Heart right ventricle (tissue), 16 donors: ENCODE data around the gene TMIGD2. TPM values are rescaled to one million over a fixed set of nuclear protein-coding genes. Genes with fewer than 3 reads are reported as not detected.

Experiments
- ATAC-seq, 8 donors: fragments of 200-7000 bp; cut with Tn5 transposase; one replicate each; pipeline ENCODE4 v1.9.1; 2020; ENCODE audit warnings: mild to moderate bottlenecking in 8 of 8, moderate library complexity in 8 of 8, moderate number of reproducible peaks in 1 of 8
- DNase-seq, 2 donors: peaks; one replicate each; pipeline ENCODE4 v3.0.0-alpha.2; 2020
- H3K27ac ChIP-seq, 10 donors: fragments of 200-600 bp; sonication (generic) in 2 of 10; one replicate each; pipeline versions ENCODE4 v1.5.0 to v1.8.0; 2020 to 2022; ENCODE audit warnings: mild to moderate bottlenecking in 3 of 10
- H3K27me3 ChIP-seq, 7 donors: fragments of 200-600 bp; one replicate each; pipeline ENCODE4 v1.8.0; 2021 to 2022; ENCODE audit warnings: mild to moderate bottlenecking in 2 of 7
- H3K36me3 ChIP-seq, 9 donors: fragments of 200-600 bp; sonication (generic) in 1 of 9; one replicate each; pipeline versions ENCODE4 v1.5.0 to v1.8.0; 2020 to 2022; ENCODE audit warnings: mild to moderate bottlenecking in 2 of 9
- H3K4me1 ChIP-seq, 9 donors: fragments of 200-600 bp; sonication (generic) in 1 of 9; one replicate each; pipeline versions ENCODE4 v1.5.0 to v1.8.0; 2020 to 2022; ENCODE audit warnings: mild to moderate bottlenecking in 4 of 9
- H3K4me3 ChIP-seq, 10 donors: fragments of 200-600 bp; sonication (generic) in 2 of 10; one replicate each; pipeline versions ENCODE4 v1.5.0 to v1.8.0; 2020 to 2022; ENCODE audit warnings: mild to moderate bottlenecking in 7 of 10, moderate library complexity in 2 of 10
- H3K9me3 ChIP-seq, 11 donors: fragments of 200-600 bp in 10 of 11; sonication (generic) in 2 of 11; one replicate each; pipeline versions ENCODE4 v1.5.0 to v1.8.0; 2013 to 2022; ENCODE audit warnings: mild to moderate bottlenecking in 2 of 11, control low read depth in 1 of 11, moderate library complexity in 1 of 11
- CTCF ChIP-seq, 9 donors: fragments of 200-600 bp; sonication (generic) in 2 of 9; IDR thresholded peaks; one replicate each; pipeline versions ENCODE4 v1.5.0 to v1.8.0; 2021 to 2022; ENCODE audit warnings: antibody characterized with exemption in 9 of 9, mild to moderate bottlenecking in 5 of 9, moderate library complexity in 1 of 9
- WGBS, 2 donors: extraction: QIAGEN DNeasy Blood & Tissue Kit; methylation state at CpG; one replicate each; pipeline ENCODE4 v1.1.7; 2013; ENCODE audit warnings: inconsistent platforms in 1 of 2; 5-methylcytosine and 5-hydroxymethylcytosine counted together
- intact Hi-C, 10 donors: fragments of 100-400 bp; cut with DNase I; formaldehyde crosslinking; loops; one replicate each; pipeline versions ENCODE4 v1.11.1 to v1.14.2; 2022
- polyA plus RNA-seq, 2 donors: library from polyadenylated mRNA; stranded (reverse); fragments of 200-250 nt; gene quantifications; one replicate each; pipeline ENCODE4 v1.2.3, GENCODE V29; 2013
- total RNA-seq, 10 donors: library from RNA; stranded (reverse); fragmentation: NEBNext Ultra II Directional in 3 of 10; extraction: Animal tissue kit (Norgen Biotek cat#: 25700) in 3 of 10; gene quantifications; one replicate each; pipeline versions ENCODE4 v1.2.1 to v1.2.4, GENCODE V29; 2021 to 2023
- donor health status: Arrhythmogenic right ventricular cardiomyopathy.
- donor health status: ischemic (EF 13 %, LVEDD 7.1; RV severe dilation, severe dysfunction).
- donor health status: healthy with polysubstance abuse.
- donor health status: DM: no; HTN: yes; CAD: no.
- donor health status: DM: no; HTN: no; CAD: no.
- donor health status: ischemic (EF 25% LVEDD 6.9; RV normal size, moderate dysfunction).
- donor health status: ischemic (EF 25% LVEDD 5.7; RV mildly dilated, moderate dysfunction).
- donor health status: healthy.
- donor health status: DM: yes; HTN: yes; CAD: no.
- donor health status: Ischemic cardiomyopathy.
- donor health status: ischemic (EF 35%, LVEDD 5.7; RV mildly dilated, moderate dysfunction).
- donor health status: nonischemic (EF 11% LVEDD 7.7; RV severe dilation, severe dysfunction).
- donor health status: DM: yes; HTN: yes; CAD: no.
- donor health status: PGD.
- donor health status: ischemic (EF 29% LVEDD 5.4; RV normal size, mild dysfunction).
- donor health status: nonischemic (EF 23%, LVEDD 6.1; RV moderate dilation, normal function).

The TMIGD2 gene
- total and polyA plus RNA-seq, 12 donors = 0.07 to 0.35 TPM; not detected in 10

- Histone ChIP-seq H3K36me3 (no peaks in the 10 kb centered on the region), H3K27ac (no peak overlapping the region), H3K27me3 (peaks cover 0 to 16% (median 0%) of the 10 kb centered on the region in 7 donors), H3K4me1 (peaks cover 0 to 24% (median 21%) of the 10 kb centered on the region in 9 donors), H3K4me3 (no peak overlapping the region), H3K9me3 (peaks cover 0 to 14% (median 0%) of the 10 kb centered on the region in 11 donors)
- WGBS, 2 donors = 57 to 58% methylated on average over 13 of the region's 13 CpGs
- ATAC-seq (no peak), DNase-seq (no peak)
- TF ChIP-seq CTCF (IDR thresholded peaks at IDR 0.05) = no peak
- intact Hi-C loops = loop anchor here in 2 of 10 donors (5.0 to 10.0 kb wide), 2 partner anchors 52 to 76 kb away; partner anchors contain the start of genes CHAF1A (in 1 of the 2), SH3GL1 (in 1 of the 2) and SHD (in 1 of the 2)
These were observed 24.1 kb upstream of the TMIGD2 start for GRCh38 chr19:4326215-4326836.

- H3K36me3 ChIP-seq = no peaks in the 10 kb centered on the region
- H3K27me3 ChIP-seq = peaks cover 0 to 16% (median 0%) of the 10 kb centered on the region in 7 donors
- WGBS, 2 donors = 87 to 91% methylated on average over 12 of the region's 12 CpGs
- peaks cover 0 to 23% (median 21%) of the 10 kb centered on the region in 9 donors for H3K4me1 ChIP-seq
- ATAC-seq (no peak), DNase-seq (no peak)
- no peak overlapping the region for H3K4me3 ChIP-seq
- no peak for TF ChIP-seq CTCF (IDR thresholded peaks at IDR 0.05)
- intact Hi-C loops = loop anchor here in 1 of 10 donors (10.0 kb wide), 1 partner anchor 49 kb away; the partner anchor contains the start of gene SHD
- peaks cover 0 to 15% (median 0%) of the 10 kb centered on the region in 11 donors for H3K9me3 ChIP-seq
- no peak overlapping the region for H3K27ac ChIP-seq
These were observed 22.0 kb upstream of the TMIGD2 start for GRCh38 chr19:4324228-4324627.

- Histone ChIP-seq H3K4me3 (no peak overlapping the region), H3K27ac (no peak overlapping the region), H3K27me3 (peaks cover 0 to 16% (median 0%) of the 10 kb centered on the region in 7 donors), H3K9me3 (peaks cover 0 to 17% (median 0%) of the 10 kb centered on the region in 11 donors), H3K4me1 (peaks cover 0 to 18% (median 16%) of the 10 kb centered on the region in 9 donors), H3K36me3 (no peaks in the 10 kb centered on the region)
- DNase-seq (no peak), ATAC-seq (no peak)
- WGBS, 2 donors = 89 to 96% methylated on average over 9 of the region's 9 CpGs
- intact Hi-C loops = loop anchor here in 1 of 10 donors (10.0 kb wide), 1 partner anchor 49 kb away; the partner anchor contains the start of gene SHD
- TF ChIP-seq CTCF (IDR thresholded peaks at IDR 0.05) = no peak
These were observed 21.5 kb upstream of the TMIGD2 start for GRCh38 chr19:4323692-4324091.

DNA sequence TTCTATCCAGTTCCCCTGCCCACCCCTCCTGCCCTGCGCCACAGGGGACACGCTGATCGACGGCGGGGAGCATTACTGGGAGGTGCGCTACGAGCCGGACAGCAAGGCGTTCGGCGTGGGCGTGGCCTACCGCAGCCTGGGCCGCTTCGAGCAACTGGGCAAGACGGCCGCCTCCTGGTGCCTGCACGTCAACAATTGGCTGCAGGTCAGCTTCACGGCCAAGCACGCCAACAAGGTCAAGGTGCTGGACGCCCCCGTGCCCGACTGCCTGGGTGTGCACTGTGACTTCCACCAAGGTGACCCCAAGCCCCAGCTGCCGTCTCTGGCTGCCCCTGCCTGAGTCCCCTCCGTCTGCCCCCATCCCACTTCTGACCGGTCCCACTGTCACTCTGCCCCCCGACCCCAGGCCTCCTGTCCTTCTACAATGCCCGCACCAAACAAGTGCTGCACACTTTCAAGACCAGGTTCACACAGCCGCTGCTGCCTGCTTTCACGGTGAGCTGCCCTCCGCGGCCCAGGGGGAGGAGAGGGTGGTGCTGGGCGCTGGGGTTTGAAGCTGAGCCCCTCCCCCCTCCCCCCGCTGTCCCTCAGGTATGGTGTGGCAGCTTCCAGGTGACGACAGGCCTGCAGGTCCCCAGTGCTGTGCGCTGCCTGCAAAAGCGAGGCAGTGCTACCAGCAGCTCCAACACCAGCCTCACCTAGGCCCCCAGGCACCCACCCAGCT is 20.9 kb upstream of the TMIGD2 start:
- no peak for DNase-seq

More for the DNA sequence above, 20.9 kb upstream of the TMIGD2 start:
- Histone ChIP-seq H3K4me1 (peaks cover 0 to 15% (median 14%) of the 10 kb centered on the region in 9 donors), H3K4me3 (no peak overlapping the region), H3K36me3 (no peaks in the 10 kb centered on the region), H3K27me3 (peaks cover 0 to 16% (median 0%) of the 10 kb centered on the region in 7 donors), H3K9me3 (peaks cover 0 to 17% (median 0%) of the 10 kb centered on the region in 11 donors), H3K27ac (no peak overlapping the region)
- ATAC-seq = no peak
- no peak for TF ChIP-seq CTCF (IDR thresholded peaks at IDR 0.05)
- WGBS, 2 donors = 80 to 82% methylated on average over 37 of the region's 37 CpGs
- intact Hi-C loops = loop anchor here in 1 of 10 donors (10.0 kb wide), 1 partner anchor 48 kb away; the partner anchor contains the start of gene SHD
